ENCODE data around the gene SLC24A3.

DNA sequence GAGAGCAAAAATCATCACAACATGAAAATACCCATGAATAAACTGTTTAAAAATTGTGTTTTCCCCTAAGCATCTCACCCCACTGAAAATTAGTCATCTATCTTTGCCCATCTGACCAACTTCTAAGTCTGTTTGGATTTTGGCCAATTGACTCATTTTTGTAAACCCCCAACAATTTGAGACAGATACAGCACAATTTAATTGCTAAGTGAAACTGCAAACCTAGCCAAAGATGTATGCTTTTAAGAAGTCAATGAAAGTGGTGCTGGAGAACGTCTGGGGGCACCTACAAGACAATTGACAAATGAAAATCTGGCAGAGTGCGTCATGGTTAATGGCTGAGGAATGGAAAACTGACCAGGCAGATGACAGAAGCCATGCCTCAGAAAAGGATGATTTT is 30.9 kb upstream of the SLC24A3 start:
- TF ChIP-seq, protein P1, sequence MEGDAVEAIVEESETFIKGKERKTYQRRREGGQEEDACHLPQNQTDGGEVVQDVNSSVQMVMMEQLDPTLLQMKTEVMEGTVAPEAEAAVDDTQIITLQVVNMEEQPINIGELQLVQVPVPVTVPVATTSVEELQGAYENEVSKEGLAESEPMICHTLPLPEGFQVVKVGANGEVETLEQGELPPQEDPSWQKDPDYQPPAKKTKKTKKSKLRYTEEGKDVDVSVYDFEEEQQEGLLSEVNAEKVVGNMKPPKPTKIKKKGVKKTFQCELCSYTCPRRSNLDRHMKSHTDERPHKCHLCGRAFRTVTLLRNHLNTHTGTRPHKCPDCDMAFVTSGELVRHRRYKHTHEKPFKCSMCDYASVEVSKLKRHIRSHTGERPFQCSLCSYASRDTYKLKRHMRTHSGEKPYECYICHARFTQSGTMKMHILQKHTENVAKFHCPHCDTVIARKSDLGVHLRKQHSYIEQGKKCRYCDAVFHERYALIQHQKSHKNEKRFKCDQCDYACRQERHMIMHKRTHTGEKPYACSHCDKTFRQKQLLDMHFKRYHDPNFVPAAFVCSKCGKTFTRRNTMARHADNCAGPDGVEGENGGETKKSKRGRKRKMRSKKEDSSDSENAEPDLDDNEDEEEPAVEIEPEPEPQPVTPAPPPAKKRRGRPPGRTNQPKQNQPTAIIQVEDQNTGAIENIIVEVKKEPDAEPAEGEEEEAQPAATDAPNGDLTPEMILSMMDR (IDR thresholded peaks at IDR 0.05): no peak
- no peak for TF ChIP-seq POLR2AphosphoS5 (IDR thresholded peaks at IDR 0.05)
- no peak for TF ChIP-seq EP300 (IDR thresholded peaks at IDR 0.05)
- TF ChIP-seq POLR2A (IDR thresholded peaks at IDR 0.05): no peak

Data from suprapubic skin (tissue), 4 donors.